HG03342 (cell line): ENCODE data around the gene HOXB3.

ENCODE experiments used
- ATAC-seq: cut with Tn5 transposase; IDR thresholded peaks from one replicate; pipeline ENCODE4 v1.9.1; 2021; ENCODE audit warnings: mild to moderate bottlenecking, moderate library complexity; ENCODE audit not compliant: unreplicated experiment

The HOXB3 gene

GRCh38 chr17:48626245-48627117, 36.4 kb upstream of the HOXB3 start, which contains the start of gene HOXB9:
Gene HOXB9 (minus strand): TSS chr17:48626358. CDS start chr17:48626269, 89 bp downstream.
- no peak for ATAC-seq

GRCh38 chr17:48625495-48626244, 35.6 kb upstream of the HOXB3 start:
- no peak for ATAC-seq

- no peak for ATAC-seq
These were observed 34.8 kb upstream of the HOXB3 start for GRCh38 chr17:48624544-48625494.

- ATAC-seq = no peak
These were observed 34.1 kb upstream of the HOXB3 start for GRCh38 chr17:48624118-48624517.

GRCh38 chr17:48623583-48623982, 33.5 kb upstream of the HOXB3 start:
- no peak for ATAC-seq

- ATAC-seq = no peak
These were observed 32.8 kb upstream of the HOXB3 start for GRCh38 chr17:48622857-48623256.

GRCh38 chr17:48621410-48622392, 31.7 kb upstream of the HOXB3 start:
- ATAC-seq = no peak

GRCh38 chr17:48620461-48621139, 30.6 kb upstream of the HOXB3 start:
- no peak for ATAC-seq

- no peak for ATAC-seq
These were observed 29.9 kb upstream of the HOXB3 start for GRCh38 chr17:48619826-48620449.

GRCh38 chr17:48618256-48618896, 28.3 kb upstream of the HOXB3 start:
- ATAC-seq = no peak

- ATAC-seq = no peak
These were observed 27.6 kb upstream of the HOXB3 start for GRCh38 chr17:48617471-48618255.

GRCh38 chr17:48616717-48617470, 26.9 kb upstream of the HOXB3 start:
- no peak for ATAC-seq

GRCh38 chr17:48615963-48616716, 26.1 kb upstream of the HOXB3 start:
- no peak for ATAC-seq

- ATAC-seq = no peak
These were observed 25.3 kb upstream of the HOXB3 start, which contains the start of gene HOXB8 for GRCh38 chr17:48615047-48615962. Gene HOXB8 (minus strand): TSS chr17:48615292. CDS start chr17:48614704, 588 bp downstream.
